Transverse colon (tissue), 4 donors: ENCODE data around the gene CCDC88C. TPM values are rescaled to one million over a fixed set of nuclear protein-coding genes. Genes with fewer than 3 reads are reported as not detected.

ENCODE experiments used
- DNase-seq: peaks from one replicate; pipeline ENCODE4 v3.0.0-alpha.2; 2019
- H3K27ac ChIP-seq, 4 donors: fragments of 200-600 bp; sonication (generic); 2 replicates each; pipeline ENCODE4 v1.5.1; 2016 to 2018; ENCODE audit warnings: inconsistent platforms in 4 of 4
- H3K27me3 ChIP-seq: fragments of 200-600 bp; sonication (generic); 2 replicates; pipeline ENCODE4 v1.5.1; 2017; ENCODE audit warnings: inconsistent platforms
- H3K36me3 ChIP-seq, 4 donors: fragments of 200-600 bp; sonication (generic); 2 replicates each; pipeline ENCODE4 v1.5.1; 2017 to 2019; ENCODE audit warnings: inconsistent platforms in 4 of 4
- H3K4me1 ChIP-seq, 4 donors: fragments of 200-600 bp; sonication (generic); 2 replicates each; pipeline ENCODE4 v1.5.1; 2017 to 2020; ENCODE audit warnings: inconsistent platforms in 4 of 4
- H3K4me3 ChIP-seq, 4 donors: fragments of 200-600 bp; sonication (generic); 1 replicate in 1 of 4; 2 replicates in 3 of 4; pipeline versions ENCODE4 v1.5.1 to v1.6.1; 2017 to 2019; ENCODE audit warnings: inconsistent platforms in 4 of 4
- H3K9me3 ChIP-seq, 2 donors: fragments of 200-600 bp; sonication (generic); 2 replicates each; pipeline ENCODE4 v1.5.1; 2017 to 2019; ENCODE audit warnings: inconsistent platforms in 2 of 2
- EP300 ChIP-seq: sonication (generic); formaldehyde crosslinking; IDR thresholded peaks from one replicate; pipeline ENCODE4 v1.6.1; 2017; ENCODE audit warnings: antibody characterized with exemption, low read depth
- POLR2A ChIP-seq: fragments of 450-650 bp; IDR thresholded peaks from one replicate; pipeline ENCODE4 v1.6.1; 2016; ENCODE audit warnings: antibody characterized with exemption, mild to moderate bottlenecking, moderate library complexity
- POLR2AphosphoS5 ChIP-seq, 3 donors: sonication (generic); formaldehyde crosslinking; IDR thresholded peaks; one replicate each; pipeline ENCODE4 v1.6.1; 2016; ENCODE audit warnings: antibody characterized with exemption in 3 of 3
- WGBS, 2 donors: methylation state at CpG; one replicate each; pipeline ENCODE4 v1.1.5; 2018; ENCODE audit warnings: low coverage in 1 of 2; 5-methylcytosine and 5-hydroxymethylcytosine counted together
- in situ Hi-C, 4 donors: fragments of 200-750 bp; cut with MboI; loops; one replicate each; pipeline versions ENCODE4 v1.15.0 to v1.15.1; 2017; ENCODE audit warnings: low sequenced_read_pairs in 3 of 4, low pct_ligation_motif_present in 1 of 4, low pct_unique_long_range_greater_than_20kb in 1 of 4
- intact Hi-C: fragments of 100-400 bp; cut with DNase I; formaldehyde crosslinking; loops from one replicate; pipeline ENCODE4 v1.15.1; 2023; ENCODE audit warnings: low total_unique reads
- total RNA-seq, 4 donors: library from RNA; depleted of rRNA; stranded (reverse); fragments of >200 nt; gene quantifications; one replicate each; pipeline ENCODE4 v1.1.0, GENCODE V29; 2016
- TF ChIP-seq, protein P1 (sequence below), 5 experiments: fragments of 200-600 bp in 3 of 5; fragments of 450-650 bp in 2 of 5; sonication (generic) in 3 of 5; IDR thresholded peaks; 1 replicate in 2 of 5; 2 replicates in 3 of 5; pipeline ENCODE4 v1.5.1; 2016 to 2017; ENCODE audit warnings: antibody characterized with exemption in 5 of 5, inconsistent platforms in 3 of 5, mild to moderate bottlenecking in 2 of 5, moderate library complexity in 1 of 5

CCDC88C gene
- total RNA-seq, 4 donors from 2014 or later: 29.5 to 171 (median 60.3) TPM

DNA sequence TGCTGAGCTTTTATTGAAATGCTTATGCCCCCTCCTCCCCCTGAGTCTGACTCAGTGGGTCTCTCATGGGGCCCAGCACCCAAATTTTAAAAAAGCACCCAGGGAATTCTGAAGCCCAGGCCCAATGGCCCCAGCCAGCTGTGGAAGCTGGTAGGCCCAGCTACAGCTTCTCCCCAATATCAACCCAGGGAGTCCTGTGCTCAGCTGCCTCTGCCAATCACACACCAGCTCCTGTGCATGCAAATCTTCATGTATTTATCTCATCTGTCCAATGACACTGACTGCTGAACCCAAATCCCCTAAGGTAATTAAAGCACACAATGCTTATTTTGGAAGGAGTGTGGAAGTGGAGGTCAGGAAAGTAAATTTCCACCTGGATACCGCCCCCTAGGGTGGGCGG, 76.3 kb downstream of the CCDC88C start:
- in situ Hi-C loops: no loop called here
- Histone ChIP-seq H3K9me3 (no peaks in the 10 kb centered on the region), H3K36me3 (peaks cover 0 to 7% (median 3%) of the 10 kb centered on the region in 4 donors), H3K27ac (no peak overlapping the region), H3K4me3 (no peak overlapping the region), H3K27me3 (no peaks in the 10 kb centered on the region), H3K4me1 (no peaks in the 10 kb centered on the region)
- no peak for DNase-seq
- 100% methylated on average over 2 of the region's 2 CpGs; no CpG with 5 or more reads in 1 of the 2 donors for WGBS, 2 donors
- intact Hi-C loops: no loop called here
- TF ChIP-seq EP300: no peak
- no peak for TF ChIP-seq POLR2A
- no peak for TF ChIP-seq POLR2AphosphoS5 (IDR thresholded peaks at IDR 0.05)
- TF ChIP-seq, protein P1, sequence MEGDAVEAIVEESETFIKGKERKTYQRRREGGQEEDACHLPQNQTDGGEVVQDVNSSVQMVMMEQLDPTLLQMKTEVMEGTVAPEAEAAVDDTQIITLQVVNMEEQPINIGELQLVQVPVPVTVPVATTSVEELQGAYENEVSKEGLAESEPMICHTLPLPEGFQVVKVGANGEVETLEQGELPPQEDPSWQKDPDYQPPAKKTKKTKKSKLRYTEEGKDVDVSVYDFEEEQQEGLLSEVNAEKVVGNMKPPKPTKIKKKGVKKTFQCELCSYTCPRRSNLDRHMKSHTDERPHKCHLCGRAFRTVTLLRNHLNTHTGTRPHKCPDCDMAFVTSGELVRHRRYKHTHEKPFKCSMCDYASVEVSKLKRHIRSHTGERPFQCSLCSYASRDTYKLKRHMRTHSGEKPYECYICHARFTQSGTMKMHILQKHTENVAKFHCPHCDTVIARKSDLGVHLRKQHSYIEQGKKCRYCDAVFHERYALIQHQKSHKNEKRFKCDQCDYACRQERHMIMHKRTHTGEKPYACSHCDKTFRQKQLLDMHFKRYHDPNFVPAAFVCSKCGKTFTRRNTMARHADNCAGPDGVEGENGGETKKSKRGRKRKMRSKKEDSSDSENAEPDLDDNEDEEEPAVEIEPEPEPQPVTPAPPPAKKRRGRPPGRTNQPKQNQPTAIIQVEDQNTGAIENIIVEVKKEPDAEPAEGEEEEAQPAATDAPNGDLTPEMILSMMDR (IDR thresholded peaks at IDR 0.05): no peak

DNA sequence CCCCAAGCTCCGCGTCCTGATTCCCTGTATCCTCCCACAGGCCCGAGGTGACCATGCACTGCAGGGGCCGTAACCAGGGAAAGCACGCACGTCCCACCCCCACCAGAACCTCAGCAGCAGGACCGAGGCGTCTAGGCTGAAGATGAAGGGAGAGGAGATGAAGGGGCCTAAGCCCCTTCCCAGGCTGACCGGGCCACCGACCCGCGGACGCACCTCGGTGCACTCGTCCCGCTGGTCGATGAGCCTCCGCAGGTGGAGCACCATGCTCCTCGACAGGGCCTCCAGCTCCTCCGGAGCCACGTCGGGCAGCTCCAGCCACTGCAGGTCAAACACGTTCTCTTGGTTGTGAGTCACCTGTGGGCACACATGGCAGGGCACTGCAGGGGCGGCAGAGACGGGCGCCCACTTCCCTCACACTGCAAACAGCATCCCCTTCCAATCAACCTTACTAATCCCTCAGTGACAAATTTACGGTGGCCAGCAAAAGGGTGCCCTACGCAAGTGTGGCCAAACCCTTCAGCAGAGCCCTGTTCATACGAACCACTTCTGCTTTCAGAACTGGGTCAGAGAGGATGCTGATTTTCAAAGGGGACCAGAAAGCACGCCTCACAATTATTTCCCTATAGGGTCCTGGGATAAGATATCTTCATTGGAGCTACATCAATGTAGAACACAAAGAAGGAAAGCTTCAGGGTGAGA, 77.8 kb downstream of the CCDC88C start:
- DNase-seq: no peak
- Histone ChIP-seq H3K27me3 (no peaks in the 10 kb centered on the region), H3K27ac (no peak overlapping the region), H3K36me3 (peaks cover 0 to 7% (median 3%) of the 10 kb centered on the region in 4 donors), H3K9me3 (no peaks in the 10 kb centered on the region), H3K4me3 (no peak overlapping the region), H3K4me1 (no peaks in the 10 kb centered on the region)
- in situ Hi-C loops (no loop called here), intact Hi-C loops (no loop called here)
- TF ChIP-seq, protein P1 (IDR thresholded peaks at IDR 0.05): no peak
- TF ChIP-seq EP300 (no peak), POLR2A (no peak), POLR2AphosphoS5 (IDR thresholded peaks at IDR 0.05) (no peak)
- WGBS, 2 donors: 91% methylated on average over 10 to 25 of the region's 30 CpGs

DNA sequence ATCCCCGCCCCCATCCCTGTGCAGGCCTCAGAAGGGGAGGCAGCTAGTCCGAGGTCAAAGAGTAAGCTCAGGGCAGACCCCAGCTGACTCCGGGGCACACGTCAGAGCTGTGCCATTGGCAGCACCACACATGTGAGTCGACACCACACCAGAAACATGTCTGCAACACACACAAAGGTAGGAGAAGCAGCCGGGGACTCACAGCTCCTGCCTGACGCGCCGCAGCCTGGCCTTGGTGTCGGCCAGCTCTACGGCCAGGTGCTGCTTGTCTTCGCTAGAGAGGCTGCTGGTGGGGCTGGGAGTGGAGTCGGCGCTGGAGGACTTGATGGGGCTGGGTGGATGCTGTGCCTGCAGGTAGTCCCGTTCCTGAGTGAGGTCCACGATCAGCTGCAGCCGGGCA, 78.5 kb downstream of the CCDC88C start:
- 92% methylated on average over 17 of the region's 17 CpGs; no CpG with 5 or more reads in 1 of the 2 donors for WGBS, 2 donors
- in situ Hi-C loops: no loop called here
- Histone ChIP-seq H3K4me1 (no peaks in the 10 kb centered on the region), H3K27ac (no peak overlapping the region), H3K4me3 (no peak overlapping the region), H3K27me3 (no peaks in the 10 kb centered on the region), H3K9me3 (no peaks in the 10 kb centered on the region), H3K36me3 (peaks cover 0 to 7% (median 3%) of the 10 kb centered on the region in 4 donors)
- TF ChIP-seq, protein P1 (IDR thresholded peaks at IDR 0.05): no peak
- DNase-seq: no peak
- intact Hi-C loops: no loop called here

DNA sequence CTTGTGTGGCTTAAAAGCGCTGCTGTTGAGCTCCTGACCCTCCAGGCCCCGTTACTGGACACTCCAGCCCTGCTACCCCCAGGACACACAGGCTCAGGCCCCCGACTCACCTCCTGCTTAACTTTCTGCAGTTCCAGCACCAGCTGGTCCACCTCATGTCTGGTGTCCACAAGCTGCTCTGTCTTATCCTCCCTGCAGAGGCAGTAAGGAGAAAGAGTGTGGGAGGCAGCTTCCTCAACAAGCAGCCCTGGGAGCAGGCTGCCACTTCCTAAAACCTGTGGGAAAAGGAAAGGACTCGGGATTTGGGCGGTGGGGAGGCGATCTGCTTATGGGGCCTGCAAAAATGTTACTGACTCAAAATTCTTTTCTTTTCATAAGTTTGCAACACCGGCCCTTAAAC, 79.2 kb downstream of the CCDC88C start:
- no peak for TF ChIP-seq EP300
- no peak for TF ChIP-seq POLR2AphosphoS5 (IDR thresholded peaks at IDR 0.05)
- no peak for TF ChIP-seq POLR2A
- TF ChIP-seq, protein P1 (IDR thresholded peaks at IDR 0.05): no peak
- WGBS, 2 donors: 91 to 96% methylated on average over 4 to 7 of the region's 7 CpGs
- in situ Hi-C loops: no loop called here
- H3K27ac ChIP-seq: no peak overlapping the region
- DNase-seq: no peak
- H3K36me3 ChIP-seq: peaks cover 0 to 7% (median 3%) of the 10 kb centered on the region in 4 donors
- H3K4me1 ChIP-seq: no peaks in the 10 kb centered on the region
- intact Hi-C loops: no loop called here
- H3K9me3 ChIP-seq: no peaks in the 10 kb centered on the region
- H3K4me3 ChIP-seq: no peak overlapping the region
- no peaks in the 10 kb centered on the region for H3K27me3 ChIP-seq
